ENCODE data around the gene FAM110D.

DNA sequence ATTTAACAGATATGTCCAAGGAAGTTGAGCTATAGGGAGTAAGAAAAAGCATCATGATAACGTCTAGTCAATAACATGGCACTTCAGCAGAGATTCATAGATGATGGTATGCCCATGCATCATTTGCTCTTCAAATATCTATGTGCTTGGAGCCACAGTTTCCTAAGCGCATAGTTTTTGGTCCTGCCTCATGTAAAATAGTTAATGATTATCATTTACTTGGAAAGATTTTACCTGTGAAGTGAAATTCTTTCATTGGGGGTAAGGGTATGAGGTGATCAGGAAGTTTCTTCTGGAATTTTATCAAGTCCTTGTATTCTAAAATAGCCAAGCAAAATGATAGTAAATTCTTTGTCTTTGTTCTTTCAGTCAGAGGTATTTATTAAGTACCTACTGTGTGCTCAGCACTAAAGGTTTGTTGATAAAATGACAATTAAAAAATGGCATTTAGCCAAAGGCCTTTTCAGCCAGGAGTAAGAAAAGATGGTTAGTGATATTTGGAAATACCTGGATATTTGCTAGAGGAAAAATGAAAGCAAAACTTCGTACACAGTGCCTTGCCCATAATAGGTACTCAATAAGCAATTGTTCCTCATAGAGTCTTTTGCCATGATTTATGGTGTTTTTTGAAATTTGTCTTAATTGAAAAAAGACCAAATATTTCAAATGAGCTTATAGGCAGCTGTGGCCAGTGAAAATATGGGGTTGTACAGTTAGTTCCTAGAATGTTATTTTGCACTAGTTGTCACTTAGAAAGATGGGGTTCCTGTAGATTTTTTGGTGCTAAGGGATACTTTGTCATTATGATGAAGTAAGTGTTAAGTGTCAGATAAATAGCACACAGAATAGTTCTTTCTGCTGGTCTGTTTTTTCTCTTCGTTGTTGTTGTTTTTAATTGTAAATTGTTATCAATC is 34.2 kb upstream of the FAM110D start:
- TF ChIP-seq, protein P1, sequence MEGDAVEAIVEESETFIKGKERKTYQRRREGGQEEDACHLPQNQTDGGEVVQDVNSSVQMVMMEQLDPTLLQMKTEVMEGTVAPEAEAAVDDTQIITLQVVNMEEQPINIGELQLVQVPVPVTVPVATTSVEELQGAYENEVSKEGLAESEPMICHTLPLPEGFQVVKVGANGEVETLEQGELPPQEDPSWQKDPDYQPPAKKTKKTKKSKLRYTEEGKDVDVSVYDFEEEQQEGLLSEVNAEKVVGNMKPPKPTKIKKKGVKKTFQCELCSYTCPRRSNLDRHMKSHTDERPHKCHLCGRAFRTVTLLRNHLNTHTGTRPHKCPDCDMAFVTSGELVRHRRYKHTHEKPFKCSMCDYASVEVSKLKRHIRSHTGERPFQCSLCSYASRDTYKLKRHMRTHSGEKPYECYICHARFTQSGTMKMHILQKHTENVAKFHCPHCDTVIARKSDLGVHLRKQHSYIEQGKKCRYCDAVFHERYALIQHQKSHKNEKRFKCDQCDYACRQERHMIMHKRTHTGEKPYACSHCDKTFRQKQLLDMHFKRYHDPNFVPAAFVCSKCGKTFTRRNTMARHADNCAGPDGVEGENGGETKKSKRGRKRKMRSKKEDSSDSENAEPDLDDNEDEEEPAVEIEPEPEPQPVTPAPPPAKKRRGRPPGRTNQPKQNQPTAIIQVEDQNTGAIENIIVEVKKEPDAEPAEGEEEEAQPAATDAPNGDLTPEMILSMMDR (IDR thresholded peaks at IDR 0.05), result no peak
- TF ChIP-seq EZH2 (IDR thresholded peaks at IDR 0.05; ENCODE audit: borderline replicate concordance, insufficient read depth, low read depth, low read length, poor library complexity, severe bottlenecking), result no peak

Measured in B cell (primary cell).